ENCODE measurements around the gene PRAMEF5.
"Not testable (repeated sequence)": the region's sequence is repeated elsewhere in the genome, so short reads cannot be mapped to it uniquely, and the experiment has no call there.

The PRAMEF5 gene

DNA sequence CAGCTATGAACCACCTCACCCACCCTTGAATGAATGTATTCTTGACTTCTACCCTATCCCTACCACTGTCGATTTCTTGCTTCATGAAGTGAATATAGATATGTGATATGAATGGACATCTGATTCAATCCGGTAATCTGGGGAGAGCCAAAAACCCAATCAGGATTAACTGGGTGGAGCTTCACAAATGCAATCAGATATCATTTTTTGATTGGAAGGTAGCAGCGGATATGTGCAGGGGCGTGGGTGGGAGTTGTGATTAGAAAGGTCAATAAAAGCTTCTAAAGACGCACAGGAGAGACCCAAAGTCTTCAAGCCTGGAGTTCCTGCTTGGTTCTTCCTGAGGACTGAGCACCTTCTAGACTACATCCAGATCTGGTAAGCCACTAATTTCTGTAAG lies at the start of gene PRAMEF5:
TSS of gene PRAMEF5 (plus strand) at position 301 of the 400 bp plus-strand sequence. CDS start 5,071 bp downstream, outside the sequence.
- DNase-seq, result not testable (repeated sequence)

DNA sequence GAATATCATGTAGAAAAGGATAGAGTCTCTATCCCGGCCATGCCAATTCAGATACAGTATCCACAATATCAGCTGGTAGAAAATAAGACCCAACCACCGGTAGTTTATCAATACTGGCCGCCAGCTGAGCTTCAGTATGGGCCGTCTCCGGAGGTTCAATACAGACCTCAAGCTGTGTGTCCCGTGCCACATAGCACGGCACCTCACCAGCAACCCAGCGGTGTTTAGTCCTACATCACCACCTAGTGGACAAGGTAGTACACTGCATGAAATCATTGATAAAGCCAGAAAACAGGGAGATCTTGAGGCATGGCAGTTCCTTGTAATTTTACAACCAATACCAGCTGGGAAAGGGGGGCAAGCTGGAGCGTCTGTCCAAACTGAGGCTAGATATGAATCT lies 45.3 kb upstream of the PRAMEF5 start:
- DNase-seq, result not testable (repeated sequence)

DNA sequence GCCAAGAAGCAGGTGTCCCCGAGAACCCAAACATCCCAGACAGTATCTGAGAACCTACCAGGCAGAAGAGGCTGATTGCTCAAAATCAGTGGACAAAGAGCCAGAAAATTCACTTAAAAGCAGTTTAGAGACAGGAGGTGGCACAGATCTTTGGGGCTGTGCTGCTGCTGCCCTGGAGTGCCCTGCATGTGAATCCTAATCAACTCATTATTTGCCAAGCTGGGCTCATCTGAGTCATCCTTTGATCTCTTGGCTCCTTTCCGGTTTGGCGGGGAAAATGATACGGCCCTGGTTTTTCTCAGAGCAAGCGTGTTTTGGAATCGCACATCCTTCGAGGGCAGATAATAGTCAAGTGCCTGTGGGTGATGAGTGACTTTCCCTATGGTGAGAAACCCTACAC lies 37.4 kb upstream of the PRAMEF5 start:
- DNase-seq, result not testable (repeated sequence)

DNA sequence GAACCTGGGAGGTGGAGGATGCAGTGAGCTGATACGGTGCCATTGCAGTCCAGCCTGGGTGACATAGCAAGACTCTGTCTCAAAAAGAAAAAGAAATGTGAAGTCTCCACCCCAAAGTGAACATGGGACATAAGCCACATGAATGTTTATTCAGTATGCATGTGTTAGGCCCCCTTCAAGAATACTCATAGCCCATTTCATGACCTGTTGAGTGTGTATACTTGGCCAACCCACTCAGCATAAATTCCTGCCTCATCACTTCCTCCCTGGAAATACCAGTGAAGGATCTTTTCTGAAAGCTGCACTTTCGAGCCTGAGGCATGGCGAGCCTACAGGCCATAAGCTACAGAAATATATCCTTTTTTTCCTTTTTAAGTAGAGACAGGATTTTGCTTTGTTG lies 34.8 kb upstream of the PRAMEF5 start:
- not testable (repeated sequence) for DNase-seq

DNA sequence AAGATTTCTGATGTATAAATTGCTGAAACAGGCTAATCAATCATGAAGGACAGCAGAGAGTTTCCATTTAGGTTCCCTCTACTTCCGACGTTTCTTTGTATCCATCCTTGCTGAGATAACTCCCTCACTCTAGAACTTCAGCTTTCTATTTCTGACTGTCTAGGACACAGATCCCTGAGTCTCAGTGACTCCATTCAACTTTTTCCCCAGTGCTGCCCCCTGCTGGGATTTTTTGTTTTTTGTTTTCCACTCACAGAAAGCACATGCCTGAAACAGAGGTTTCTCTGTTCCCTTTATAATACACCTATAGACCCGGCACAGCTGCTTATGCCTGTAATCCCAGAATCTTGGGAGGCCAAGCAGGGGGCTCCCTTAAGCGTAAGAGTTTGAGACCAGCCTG lies 31.2 kb upstream of the PRAMEF5 start:
- DNase-seq, result not testable (repeated sequence)

DNA sequence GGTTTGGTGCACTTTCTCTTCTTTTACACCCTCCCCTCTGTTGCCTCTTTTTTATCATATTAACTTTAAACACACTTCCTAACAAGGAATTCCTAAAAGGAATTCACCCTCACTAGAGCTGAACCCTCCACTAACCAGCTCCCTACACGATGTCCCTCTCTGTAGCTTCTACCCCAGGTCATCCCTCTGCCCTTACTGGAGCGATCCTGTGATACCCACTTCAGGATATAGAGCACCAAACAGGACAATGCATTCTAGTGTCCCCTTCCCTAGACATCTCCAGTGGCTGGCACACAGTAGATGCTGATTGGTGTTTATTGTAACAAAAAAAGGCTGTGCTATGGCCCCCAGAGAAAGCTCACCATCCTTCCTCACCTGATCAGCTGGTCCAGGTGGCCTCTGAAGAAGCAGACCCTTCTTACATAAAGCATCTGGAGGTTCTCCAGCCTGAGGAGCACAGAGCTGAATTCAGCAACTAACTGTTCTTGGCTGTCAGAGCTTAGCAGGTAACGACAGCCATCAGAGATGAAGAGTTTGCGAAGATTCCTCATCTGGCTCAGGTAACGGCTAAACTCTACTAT lies 29.4 kb upstream of the PRAMEF5 start:
- no peak for DNase-seq

DNA sequence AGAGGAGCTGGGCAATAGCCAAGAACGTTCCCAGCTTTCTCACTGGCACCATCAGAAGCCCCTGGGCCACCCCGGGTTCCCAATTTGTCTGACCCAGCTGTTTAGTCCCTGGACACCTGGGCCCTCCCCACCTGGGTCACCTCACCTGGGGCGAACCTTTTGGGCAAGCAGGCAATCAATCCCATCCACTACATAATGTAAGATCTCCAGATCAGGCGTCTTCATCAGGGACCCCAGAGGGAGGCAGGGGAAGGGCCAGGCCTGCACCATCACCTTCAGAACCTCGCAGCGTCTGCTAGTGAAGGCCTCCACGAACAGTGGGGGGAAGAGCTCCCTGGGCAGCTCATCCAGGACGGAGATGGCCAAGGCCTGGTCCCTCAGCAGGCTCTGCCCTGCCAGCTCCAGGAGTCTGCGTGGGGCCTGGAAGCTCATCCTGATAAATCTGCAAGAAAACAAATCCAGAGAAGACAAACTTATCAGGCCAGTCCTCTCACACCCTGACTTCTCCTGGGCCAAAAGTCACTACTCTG lies 28.3 kb upstream of the PRAMEF5 start, which contains the start of gene PRAMEF18:
TSS of gene PRAMEF18 (minus strand) at position 480 of the 530 bp plus-strand sequence. CDS start at position 432, 48 bp downstream.
- DNase-seq, result not testable (repeated sequence)

DNA sequence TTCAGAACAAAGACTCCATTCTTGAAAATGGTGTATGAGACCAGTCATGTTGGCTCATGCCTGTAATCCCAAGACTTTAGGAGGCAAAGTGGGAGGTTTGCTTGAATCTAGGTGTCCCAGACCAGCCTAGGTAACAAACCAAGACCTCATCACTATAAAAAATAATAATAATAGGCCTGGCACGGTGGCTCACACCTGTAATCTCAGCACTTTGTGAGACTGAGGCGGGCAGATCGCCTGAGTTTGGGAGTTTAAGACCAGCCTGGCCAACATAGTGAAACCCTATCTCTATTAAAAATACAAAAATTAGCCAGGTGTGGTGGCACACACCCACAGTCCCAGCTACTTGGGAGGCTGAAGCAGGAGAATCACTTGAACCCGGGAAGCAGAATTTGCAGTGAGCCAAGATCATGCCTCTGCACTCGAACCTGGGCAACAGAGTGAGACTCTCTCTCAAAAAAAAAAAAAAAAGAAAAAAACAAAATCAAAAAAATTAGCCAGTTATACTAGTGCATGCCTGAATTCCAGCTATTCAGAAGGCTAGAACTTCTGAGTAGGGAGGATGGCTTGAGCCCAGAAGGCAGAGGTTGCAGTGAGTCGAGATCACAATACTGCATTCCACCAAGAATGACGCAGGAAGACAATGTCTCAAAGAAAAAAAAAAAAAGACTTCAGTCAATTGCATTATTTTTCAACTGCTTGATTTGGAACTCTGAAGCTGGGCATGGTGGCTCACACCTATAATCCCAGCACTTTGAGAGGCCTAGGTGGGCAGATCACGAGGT lies 26.5 kb upstream of the PRAMEF5 start:
- DNase-seq, result not testable (repeated sequence)

DNA sequence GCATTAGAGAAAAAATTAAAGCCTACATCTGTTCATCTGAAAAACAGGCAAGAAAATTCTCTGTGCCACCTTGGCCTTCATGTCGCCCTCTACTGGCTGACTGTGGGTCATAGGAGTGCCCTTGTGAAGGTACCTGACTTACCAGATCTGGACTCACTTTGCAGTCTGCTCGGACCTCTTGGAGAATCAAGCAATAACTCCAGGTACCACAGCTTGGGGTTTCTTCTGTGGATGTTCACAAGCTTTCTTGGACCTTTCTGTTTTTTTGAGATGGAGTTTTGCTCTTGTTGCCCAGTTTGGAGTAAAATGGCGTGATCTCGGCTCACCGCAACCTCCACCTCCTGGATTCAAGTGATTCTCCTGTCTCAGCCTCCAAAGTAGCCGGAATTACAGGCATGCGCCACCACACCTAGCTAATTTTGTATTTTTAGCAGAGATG lies 25.6 kb upstream of the PRAMEF5 start:
- DNase-seq, result peak; percentile 40 to 51

DNA sequence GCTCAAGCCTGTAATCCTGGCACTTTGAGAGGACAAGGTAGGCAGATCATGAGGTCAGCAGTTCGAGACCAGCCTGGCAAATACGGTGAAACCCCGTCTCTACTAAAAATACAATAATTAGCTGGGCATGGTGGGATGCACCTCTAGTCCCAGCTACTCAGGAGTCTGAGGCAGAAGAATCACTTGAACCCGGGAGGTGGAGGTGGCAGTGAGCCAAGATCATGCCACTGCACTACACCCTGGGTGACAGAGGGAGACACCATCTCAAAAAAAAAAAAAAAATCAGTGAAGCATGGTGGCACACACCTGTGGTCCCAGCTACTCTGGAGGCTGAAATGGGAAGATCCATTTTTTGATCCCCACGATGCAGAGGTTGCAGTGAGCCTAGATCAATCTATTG lies 23.9 kb upstream of the PRAMEF5 start:
- DNase-seq, result not testable (repeated sequence)

DNA sequence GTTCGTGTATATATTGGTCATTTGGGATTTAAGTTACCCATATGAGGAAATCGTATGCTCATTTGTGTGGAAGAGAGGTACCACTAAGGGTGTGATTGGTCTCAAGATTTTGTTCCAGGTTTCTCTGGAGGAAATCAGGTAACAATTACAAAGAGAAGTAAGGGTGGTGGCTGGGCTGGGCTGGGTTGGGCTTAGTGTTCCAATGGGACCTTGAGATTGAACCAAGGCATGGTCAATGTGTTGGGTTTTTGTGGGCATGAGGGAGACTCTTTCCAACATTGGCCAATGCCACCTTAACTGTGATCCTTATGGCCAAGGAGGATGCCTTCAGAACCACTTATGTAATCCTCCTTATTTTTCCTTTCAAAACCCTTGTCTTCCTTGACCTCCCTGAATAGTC lies 23.4 kb upstream of the PRAMEF5 start:
- DNase-seq, result not testable (repeated sequence)

DNA sequence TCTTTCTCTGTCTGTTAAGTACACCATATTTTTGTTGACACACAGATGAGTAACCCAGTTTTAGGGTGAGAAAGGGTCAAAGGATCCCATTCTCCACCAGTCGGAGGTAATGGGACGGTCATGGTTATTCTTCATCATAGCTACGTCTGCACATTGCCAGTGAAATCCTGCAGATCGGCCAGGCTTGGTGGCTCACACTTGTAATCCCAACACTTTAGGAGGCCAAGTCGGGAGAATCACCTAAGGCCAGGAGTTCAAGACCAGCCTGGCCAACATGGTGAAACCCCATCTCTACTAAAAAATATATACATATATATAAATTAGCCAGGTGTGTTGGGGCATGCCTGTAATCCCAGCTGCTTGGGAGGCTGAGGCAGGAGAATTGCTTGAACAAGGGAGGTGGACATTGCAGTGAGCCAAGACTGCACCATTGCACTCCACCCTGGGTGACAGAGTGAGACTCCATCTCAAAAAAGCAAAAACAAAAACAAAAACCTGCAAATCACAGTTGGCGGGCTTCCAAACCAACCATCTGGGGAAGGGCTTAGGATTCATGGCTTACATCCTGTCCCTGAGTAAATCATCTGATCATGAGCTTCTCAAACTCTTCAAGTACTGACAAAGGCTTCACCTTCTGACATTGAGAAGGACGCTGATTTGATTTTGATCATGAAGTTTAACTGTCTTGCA lies 22.8 kb upstream of the PRAMEF5 start:
- not testable (repeated sequence) for DNase-seq

DNA sequence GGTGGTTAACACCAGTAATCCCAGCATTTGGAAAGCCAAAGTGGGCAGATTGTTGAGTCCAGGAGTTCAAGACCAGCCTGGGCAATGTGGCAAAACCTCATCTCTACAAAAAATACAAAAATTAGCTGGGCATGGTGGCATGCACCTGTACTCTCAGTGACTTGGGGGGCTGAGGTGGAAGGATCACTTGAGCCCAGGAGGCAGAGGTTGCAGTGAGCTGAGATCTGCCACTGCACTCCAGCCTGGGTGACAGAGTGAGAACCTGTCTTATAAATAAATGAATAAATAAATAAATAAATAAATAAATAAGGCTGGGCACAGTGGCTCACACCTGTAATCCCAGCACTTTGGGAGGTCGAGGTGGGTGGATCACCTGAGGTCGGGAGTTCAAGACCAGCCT lies 21.9 kb upstream of the PRAMEF5 start:
- DNase-seq, result not testable (repeated sequence)

DNA sequence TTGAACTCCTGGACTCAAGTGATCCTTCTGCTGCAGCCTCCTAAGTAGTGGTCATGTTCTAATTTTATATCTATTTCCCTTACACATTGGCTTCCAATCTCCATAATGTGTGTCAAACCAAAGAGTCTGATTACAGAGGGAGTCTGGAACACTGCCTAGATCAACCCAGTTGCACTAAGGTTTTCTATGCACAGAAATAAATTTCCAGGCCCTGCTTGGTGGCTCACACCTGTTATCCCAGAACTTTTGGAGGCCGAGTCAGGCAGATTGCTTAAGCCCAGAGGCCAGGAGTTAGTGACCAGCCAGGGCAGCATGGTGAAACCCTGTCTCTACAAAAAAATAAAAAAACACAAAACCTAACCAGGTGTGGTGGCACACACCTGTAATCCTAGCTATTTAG lies 19.9 kb upstream of the PRAMEF5 start:
- DNase-seq, result not testable (repeated sequence)

DNA sequence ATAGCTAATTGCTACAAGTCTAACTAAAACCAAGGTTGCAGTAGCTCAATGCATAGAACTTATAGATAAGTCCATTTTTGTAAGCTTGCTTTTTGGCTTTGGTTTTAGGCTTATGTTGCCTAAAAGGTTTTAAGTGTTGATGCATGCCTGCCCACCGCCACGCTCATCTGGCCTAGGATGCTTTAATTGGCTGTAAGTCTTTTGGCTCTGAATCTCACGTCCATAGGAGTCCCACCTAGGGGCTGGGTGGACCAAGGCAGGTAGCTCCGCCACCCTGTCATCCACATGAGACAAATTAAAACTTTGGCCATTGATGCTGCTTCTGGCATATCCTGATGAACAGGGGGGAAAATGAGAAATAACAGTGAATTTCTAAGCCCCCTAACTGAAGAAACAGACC lies 16.4 kb upstream of the PRAMEF5 start:
- DNase-seq, result not testable (repeated sequence)

DNA sequence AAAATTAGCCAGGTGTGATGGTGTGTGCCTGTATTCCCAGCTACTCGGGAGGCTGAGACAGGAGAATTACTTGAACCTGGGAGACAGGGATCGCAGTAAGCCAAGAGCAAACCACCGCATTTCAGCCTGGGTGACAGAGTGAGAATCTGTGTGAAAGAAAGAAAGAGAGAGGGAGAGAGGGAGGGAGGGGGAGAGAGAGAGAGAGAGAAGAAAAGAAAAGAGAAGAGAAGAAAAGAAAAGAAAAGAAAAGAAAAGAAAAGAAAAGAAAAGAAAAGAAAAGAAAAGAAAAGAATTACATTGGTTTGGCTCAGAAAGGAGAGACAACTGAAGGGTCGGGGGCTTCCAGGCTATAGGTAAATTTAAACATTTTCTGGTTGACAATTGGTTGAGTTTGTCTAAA lies 14.4 kb upstream of the PRAMEF5 start:
- DNase-seq, result not testable (repeated sequence)

DNA sequence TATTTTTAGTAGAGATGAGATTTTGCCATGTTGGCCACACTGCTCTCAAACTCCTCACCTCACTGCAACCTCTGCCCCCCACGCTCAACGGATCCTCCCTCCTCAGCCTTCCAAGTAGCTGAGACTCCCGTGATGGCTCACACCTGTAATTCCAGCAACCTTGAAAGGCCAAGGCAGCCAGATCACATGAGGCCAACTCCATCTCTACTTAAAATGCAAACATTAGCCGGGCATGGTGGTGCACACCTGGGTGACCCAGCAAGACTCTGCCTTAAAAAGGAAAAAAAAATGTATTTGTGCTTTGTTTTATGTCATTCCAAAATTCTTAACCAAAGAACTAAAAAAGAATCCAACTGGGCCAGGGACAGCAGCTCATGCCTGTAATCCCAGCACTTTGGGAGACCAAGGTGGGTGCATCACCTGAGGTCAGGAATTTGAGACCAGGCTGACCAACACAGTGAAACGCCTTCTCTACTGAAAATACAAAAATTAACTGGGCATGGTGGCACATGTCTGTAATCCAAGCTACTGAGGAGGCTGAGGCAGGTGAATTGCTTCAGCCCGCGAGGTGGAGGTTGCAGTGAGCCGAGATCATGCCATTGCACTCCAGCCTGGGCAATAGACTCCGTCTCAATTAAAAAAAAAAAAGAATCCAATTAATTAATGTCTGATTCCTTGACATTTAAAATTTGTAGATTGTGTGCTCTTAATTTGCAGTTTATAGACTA lies 10.3 kb upstream of the PRAMEF5 start:
- not testable (repeated sequence) for DNase-seq

DNA sequence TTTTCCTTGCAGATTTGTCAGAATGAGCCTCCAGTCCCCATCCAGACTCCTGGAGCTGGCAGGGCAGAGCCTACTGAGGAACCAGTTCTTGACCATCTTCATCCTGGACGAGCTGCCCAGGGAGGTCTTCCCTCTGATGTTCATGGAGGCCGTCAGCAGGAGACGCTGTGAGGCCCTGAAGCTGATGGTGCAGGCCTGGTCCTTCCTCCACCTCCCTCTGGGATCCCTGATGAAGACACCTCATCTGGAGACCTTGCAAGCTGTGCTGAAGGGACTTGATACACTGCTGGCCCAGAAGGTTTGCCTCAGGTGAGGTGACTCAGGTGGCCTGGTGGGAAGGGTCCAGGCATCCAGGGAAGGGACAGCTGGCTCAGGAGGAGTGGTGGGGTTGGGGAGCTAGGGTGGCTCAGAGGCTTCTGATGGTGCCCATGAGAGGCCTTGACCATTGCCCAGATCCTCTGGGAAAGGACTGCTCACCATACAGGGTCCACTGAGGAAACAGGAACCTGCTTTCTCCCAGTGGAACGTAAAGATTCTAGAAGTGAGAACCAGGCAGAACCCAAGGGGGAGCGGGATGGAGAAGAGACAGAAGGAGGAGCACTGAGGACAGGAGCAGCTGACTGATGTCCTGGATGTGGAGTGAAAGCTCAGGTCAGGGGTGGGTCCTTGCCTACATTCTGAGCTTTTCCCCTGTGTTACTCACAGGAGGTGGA lies 8.0 kb upstream of the PRAMEF5 start:
- not testable (repeated sequence) for DNase-seq

DNA sequence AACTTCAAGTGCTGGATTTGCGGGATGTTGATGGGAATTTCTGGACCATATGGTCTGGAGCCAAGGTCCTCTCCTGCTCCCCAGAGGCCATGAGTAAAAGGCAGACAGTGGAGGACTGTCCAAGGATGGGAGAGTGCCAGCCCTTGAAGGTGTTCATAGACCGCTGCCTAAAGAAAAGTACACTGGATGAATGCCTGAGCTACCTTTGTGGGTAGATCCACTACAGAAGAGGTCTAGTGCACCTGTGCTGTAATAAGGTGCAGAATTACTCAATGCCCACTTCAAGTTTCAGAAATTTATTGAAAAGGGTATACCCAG lies 7.5 kb upstream of the PRAMEF5 start:
- DNase-seq, result not testable (repeated sequence)

DNA sequence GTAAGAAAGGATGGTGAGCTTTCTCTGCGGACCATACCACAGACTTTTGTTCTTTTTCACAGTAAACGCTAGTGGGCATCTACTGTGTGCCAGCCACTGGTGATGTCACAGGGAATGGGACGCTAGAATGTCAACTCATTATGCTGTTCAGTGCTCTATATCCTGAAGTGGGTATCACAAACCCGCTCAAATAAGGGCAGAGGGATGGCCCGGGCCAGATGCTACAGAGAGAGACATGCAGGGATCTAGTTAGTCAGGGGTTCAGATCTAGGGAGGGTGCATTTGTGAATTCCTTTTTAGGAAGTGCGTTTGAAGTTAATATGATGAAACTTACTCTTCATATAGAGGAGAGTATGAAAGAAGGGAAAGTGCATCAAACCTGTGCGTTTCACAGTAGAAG lies 6.9 kb upstream of the PRAMEF5 start:
- DNase-seq, result not testable (repeated sequence)

DNA sequence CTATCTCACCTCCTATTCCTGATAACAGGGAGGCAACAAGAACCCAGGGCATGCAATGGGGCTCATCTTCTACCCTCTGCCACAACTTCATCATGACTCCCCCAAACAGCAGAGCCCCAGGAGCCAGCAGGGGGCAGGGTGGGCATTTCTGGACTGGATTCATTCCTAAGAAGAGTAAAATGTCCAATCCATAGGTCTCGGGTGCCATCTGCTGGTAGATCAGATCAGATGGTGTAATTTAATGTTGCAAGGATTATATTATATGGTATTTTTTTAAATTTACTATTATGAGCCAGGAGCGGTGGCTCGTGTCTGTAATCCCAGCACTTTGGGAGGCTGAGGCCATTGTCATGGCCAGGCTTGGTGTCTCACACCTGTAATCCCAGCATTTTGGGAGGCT lies 11.1 kb downstream of the PRAMEF5 start:
- DNase-seq, result not testable (repeated sequence)

DNA sequence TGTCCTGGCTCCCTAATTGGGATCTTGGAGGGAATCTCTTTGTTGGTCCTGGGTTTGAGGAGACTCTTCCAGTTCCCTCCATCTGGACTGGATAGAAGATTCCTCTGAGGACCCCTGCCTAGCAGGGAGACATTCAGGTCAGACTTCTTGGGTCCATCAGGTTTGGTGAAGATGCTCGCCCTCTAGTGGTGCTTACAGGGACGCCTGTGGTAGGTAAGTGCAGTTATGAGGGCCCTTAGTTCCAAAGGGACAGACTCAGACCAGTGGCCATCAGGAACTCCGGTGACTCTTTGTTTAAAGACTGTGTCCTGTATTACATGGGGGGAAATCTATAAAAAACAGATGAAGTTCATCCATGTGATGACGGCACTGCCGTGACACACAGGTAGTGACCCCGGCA lies 23.0 kb downstream of the PRAMEF5 start:
- not testable (repeated sequence) for DNase-seq

Data from activated T-cell treated with anti-CD3 and anti-CD28 coated beads, Interleukin-2, amount 50 U/mL, for 48 hours (primary cell).